ENCODE results near the gene USP44. TPM values are rescaled to one million over a fixed set of nuclear protein-coding genes. Genes with fewer than 3 reads are reported as not detected.

Gene USP44
- 0.54 TPM in 1 of 2 replicates, not detected in the other for total RNA-seq

GRCh38 chr12:95551305-95551704 is at the start of gene USP44:
TSS of gene USP44 (minus strand) at chr12:95551476. CDS start at chr12:95534256, 17,220 bp downstream.

GRCh38 chr12:95473884-95474659 is 77.2 kb downstream of the USP44 start, which contains the start of gene METAP2:
TSS of gene METAP2 (plus strand) at chr12:95474152. CDS start at chr12:95474180, 28 bp downstream.

Other genes with a start within 250 kb of the USP44 start
- 45.4 and 68.7 TPM in 2 replicates for gene METAP2, start 77.3 kb downstream of the USP44 start, total RNA-seq
- 7.1 and 78.1 TPM in 2 replicates for gene NTN4, start 239.3 kb upstream of the USP44 start, total RNA-seq